ENCODE measurements around the gene SRMS.

DNA sequence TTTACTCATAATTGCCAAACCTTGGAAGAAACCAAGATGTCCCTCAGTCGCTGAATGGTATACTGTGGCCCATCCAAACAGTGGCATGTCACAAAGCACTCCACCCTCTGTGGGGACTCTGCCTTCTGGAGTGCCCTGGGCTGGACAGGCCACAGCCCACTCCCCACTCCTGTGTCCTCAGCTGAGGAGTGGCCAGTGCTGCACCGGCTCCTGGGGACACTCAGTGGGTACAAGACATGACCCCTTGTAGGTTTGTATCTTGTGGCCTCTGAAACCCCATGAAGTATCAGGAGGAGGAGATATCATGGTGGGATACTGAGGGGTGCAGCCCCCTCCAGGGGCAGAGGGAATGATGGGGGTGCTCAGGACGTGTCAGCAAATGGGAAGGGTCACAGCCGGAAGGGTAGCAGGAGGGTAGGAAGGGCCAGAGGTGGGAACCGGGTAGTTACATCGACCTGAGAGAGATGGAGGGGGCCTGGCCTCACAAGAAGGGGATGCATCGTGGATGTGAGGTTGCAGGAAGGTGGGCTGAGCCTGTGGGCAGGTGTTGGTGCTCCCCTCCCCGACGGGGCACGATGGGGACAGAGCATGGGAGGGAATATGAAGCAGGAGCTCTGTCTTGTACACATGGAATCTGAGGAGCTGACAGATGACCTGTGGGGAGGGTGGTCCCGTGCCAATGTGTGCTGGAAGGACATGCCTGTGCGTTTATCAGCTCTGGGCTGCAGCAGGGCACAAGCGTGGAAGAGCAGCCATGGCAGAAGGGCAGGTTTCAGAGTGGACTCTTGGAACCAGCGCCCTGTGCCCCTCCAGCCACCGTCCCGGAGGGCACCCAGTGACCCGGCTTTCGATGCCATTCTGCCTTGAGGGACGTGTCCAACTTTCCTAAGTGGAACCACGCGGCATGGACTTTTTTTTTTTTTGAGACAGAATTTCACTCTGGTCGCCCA, 38.3 kb upstream of the SRMS start:
- TF ChIP-seq EZH2 (IDR thresholded peaks at IDR 0.05) (no peak), POLR2AphosphoS5 (IDR thresholded peaks at IDR 0.05; ENCODE audit: borderline replicate concordance, low read depth, low read length) (no peak)
